CD14-positive monocyte (primary cell): Measurements from ENCODE around the gene MATN4. TPM values are rescaled to one million over a fixed set of nuclear protein-coding genes. Genes with fewer than 3 reads are reported as not detected.

Experiments used
- DNase-seq, 3 donors: peaks; one replicate each; pipeline ENCODE4 v3.0.0-alpha.2; 2011 to 2022
- H2AFZ ChIP-seq: 2 replicates; pipeline ENCODE4 v1.6.0; 2012; ENCODE audit warnings: mild to moderate bottlenecking, low read depth, low read length, inconsistent platforms; ENCODE audit not compliant: insufficient read depth, poor library complexity, severe bottlenecking
- H3K27ac ChIP-seq, 2 donors: 1 replicate in 1 of 2; 2 replicates in 1 of 2; pipeline ENCODE4 v1.5.1; 2012 to 2013; ENCODE audit warnings: low read length in 2 of 2, control low read depth in 1 of 2, inconsistent platforms in 1 of 2, low read depth in 1 of 2, mild to moderate bottlenecking in 1 of 2
- H3K27me3 ChIP-seq, 2 donors: one replicate each; pipeline versions ENCODE4 v1.6.0 to v1.6.1; 2011 to 2013; ENCODE audit warnings: low read length in 2 of 2; ENCODE audit not compliant: control insufficient read depth in 2 of 2, insufficient read depth in 2 of 2
- H3K36me3 ChIP-seq, 2 donors: replicated peaks in 1 of 2; 1 replicate in 1 of 2; 2 replicates in 1 of 2; pipeline versions ENCODE4 v1.5.1 to v1.6.1; 2012 to 2013; ENCODE audit warnings: low read length in 2 of 2, control low read depth in 1 of 2, inconsistent platforms in 1 of 2, mild to moderate bottlenecking in 1 of 2; ENCODE audit not compliant: insufficient read depth in 2 of 2, control insufficient read depth in 1 of 2
- H3K4me1 ChIP-seq, 2 donors: 1 replicate in 1 of 2; 2 replicates in 1 of 2; pipeline versions ENCODE4 v1.5.1 to v1.6.1; 2012 to 2013; ENCODE audit warnings: low read length in 2 of 2, control low read depth in 1 of 2, inconsistent platforms in 1 of 2, mild to moderate bottlenecking in 1 of 2, moderate library complexity in 1 of 2; ENCODE audit not compliant: insufficient read depth in 2 of 2, control insufficient read depth in 1 of 2
- H3K4me2 ChIP-seq: replicated peaks from 2 replicates; pipeline ENCODE3; 2012; ENCODE audit warnings: low read length, moderate library complexity, mild to moderate bottlenecking; ENCODE audit not compliant: poor library complexity, severe bottlenecking; ENCODE audit errors: extremely low read depth
- H3K4me3 ChIP-seq, 3 experiments: fragments of 200-600 bp in 1 of 3; sonication (generic) in 1 of 3; replicated peaks in 1 of 3; 1 replicate in 2 of 3; 2 replicates in 1 of 3; pipeline ENCODE4 v1.5.1; 2011 to 2013; ENCODE audit warnings: low read length in 3 of 3, mild to moderate bottlenecking in 3 of 3, control low read depth in 2 of 3, low read depth in 2 of 3, inconsistent platforms in 1 of 3, moderate library complexity in 1 of 3
- H3K79me2 ChIP-seq: 2 replicates; pipeline ENCODE4 v1.6.0; 2012; ENCODE audit warnings: mild to moderate bottlenecking, control low read depth, inconsistent platforms, low read length, moderate library complexity; ENCODE audit not compliant: insufficient read depth
- H3K9ac ChIP-seq: 2 replicates; pipeline ENCODE4 v1.6.0; 2017; ENCODE audit warnings: low read length, mild to moderate bottlenecking; ENCODE audit not compliant: insufficient read depth, poor library complexity, severe bottlenecking
- H3K9me3 ChIP-seq, 2 donors: replicated peaks in 1 of 2; 1 replicate in 1 of 2; 2 replicates in 1 of 2; pipeline versions ENCODE4 v1.5.1 to v1.6.1; 2012 to 2013; ENCODE audit warnings: low read length in 2 of 2, control low read depth in 1 of 2; ENCODE audit not compliant: control insufficient read depth in 1 of 2, insufficient read depth in 1 of 2
- H4K20me1 ChIP-seq: 2 replicates; pipeline ENCODE4 v1.6.0; 2012; ENCODE audit warnings: mild to moderate bottlenecking, low read length, control low read depth, moderate library complexity; ENCODE audit not compliant: insufficient read depth
- H3K27ac Mint-ChIP-seq, 7 donors: one replicate each; pipeline ENCODE4 v1.8.0; 2020; ENCODE audit warnings: mild to moderate bottlenecking in 7 of 7, mixed read lengths in 7 of 7, moderate library complexity in 6 of 7, inconsistent platforms in 2 of 7
- H3K27me3 Mint-ChIP-seq, 3 donors: one replicate each; pipeline ENCODE4 v1.8.0; 2021 to 2022; ENCODE audit warnings: low read depth in 3 of 3, mild to moderate bottlenecking in 3 of 3, mixed read lengths in 3 of 3, moderate library complexity in 3 of 3, inconsistent platforms in 1 of 3
- H3K36me3 Mint-ChIP-seq, 2 donors: one replicate each; pipeline ENCODE4 v1.8.0; 2020; ENCODE audit warnings: mixed read lengths in 2 of 2, inconsistent platforms in 1 of 2, mild to moderate bottlenecking in 1 of 2
- H3K4me1 Mint-ChIP-seq: one replicate; pipeline ENCODE4 v1.8.0; 2020; ENCODE audit warnings: mild to moderate bottlenecking, mixed read lengths
- H3K4me3 Mint-ChIP-seq, 2 donors: one replicate each; pipeline ENCODE4 v1.8.0; 2020; ENCODE audit warnings: mild to moderate bottlenecking in 2 of 2, mixed read lengths in 2 of 2, moderate library complexity in 1 of 2
- H3K9me3 Mint-ChIP-seq, 7 donors: one replicate each; pipeline ENCODE4 v1.8.0; 2020 to 2022; ENCODE audit warnings: mixed read lengths in 7 of 7, mild to moderate bottlenecking in 6 of 7, moderate library complexity in 6 of 7, inconsistent platforms in 2 of 7
- WGBS: methylation state at CpG from one replicate; pipeline ENCODE4 v1.1.5; 2013; ENCODE audit warnings: missing lambda C conversion rate; ENCODE audit not compliant: insufficient coverage; 5-methylcytosine and 5-hydroxymethylcytosine counted together
- intact Hi-C, 2 donors: fragments of 100-400 bp; cut with micrococcal nuclease; formaldehyde crosslinking; loops; one replicate each; pipeline versions ENCODE4 v1.15.0 to v1.15.1; 2023
- polyA plus RNA-seq, 3 donors: library from polyadenylated mRNA; depleted of rRNA in 1 of 3; unstranded in 2 of 3; stranded (reverse) in 1 of 3; fragments of 300-500 nt in 2 of 3; fragments of >200 nt in 1 of 3; fragmentation: Illumina TruSeq in 2 of 3; gene quantifications; 1 replicate in 2 of 3; 2 replicates in 1 of 3; pipeline ENCODE4 v1.2.3, GENCODE V29; 2012 to 2021
- TF ChIP-seq, protein P1 (sequence below): fragments of 200-600 bp; IDR thresholded peaks from one replicate; pipeline ENCODE4 v1.8.0; 2022; ENCODE audit warnings: antibody characterized with exemption, mild to moderate bottlenecking

The MATN4 gene
- polyA plus RNA-seq, 3 donors, result not detected

DNA sequence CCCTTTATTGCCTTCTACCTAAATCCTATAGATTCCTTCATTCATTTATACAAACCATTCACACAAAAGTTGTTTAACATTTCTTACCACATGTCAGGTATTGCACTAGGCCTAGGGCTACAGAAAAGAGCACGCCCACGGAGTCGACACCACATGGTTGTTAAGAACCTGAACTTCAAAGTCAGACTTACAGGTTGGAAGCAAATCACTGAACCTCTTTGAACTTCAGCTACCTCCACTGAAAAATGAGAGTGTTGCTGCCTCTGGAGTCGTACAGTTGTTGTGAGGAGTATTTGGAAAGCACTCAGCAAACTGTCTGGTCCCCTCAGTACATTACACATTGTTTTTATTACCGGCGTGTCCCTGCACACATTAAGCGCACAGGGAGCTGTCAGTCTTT lies 50.4 kb downstream of the MATN4 start:
- 100% methylated on average over 1 of the region's 7 CpGs for WGBS
- peaks cover 0 to 9% (median 2%) of the 10 kb centered on the region in 3 donors for H3K27me3 Mint-ChIP-seq
- no peaks in the 10 kb centered on the region for H3K27me3 ChIP-seq

GRCh38 chr20:45257161-45257560 lies 50.9 kb downstream of the MATN4 start:
- Mint-ChIP-seq H3K27me3 (peaks cover 0 to 9% (median 2%) of the 10 kb centered on the region in 3 donors), H3K9me3 (no peaks in the 10 kb centered on the region), H3K4me3 (no peak overlapping the region), H3K4me1 (peaks cover 38% of the 10 kb centered on the region), H3K27ac (no peak overlapping the region), H3K36me3 (no peaks in the 10 kb centered on the region)
- H3K9me3 ChIP-seq, result no peaks in the 10 kb centered on the region
- intact Hi-C loops, result no loop called here
- H3K4me3 ChIP-seq, result no peak overlapping the region
- DNase-seq, result no peak
- no peaks in the 10 kb centered on the region for H3K36me3 ChIP-seq
- H2AFZ ChIP-seq, result no peak overlapping the region
- no peak overlapping the region for H3K4me2 ChIP-seq
- TF ChIP-seq, protein P1, sequence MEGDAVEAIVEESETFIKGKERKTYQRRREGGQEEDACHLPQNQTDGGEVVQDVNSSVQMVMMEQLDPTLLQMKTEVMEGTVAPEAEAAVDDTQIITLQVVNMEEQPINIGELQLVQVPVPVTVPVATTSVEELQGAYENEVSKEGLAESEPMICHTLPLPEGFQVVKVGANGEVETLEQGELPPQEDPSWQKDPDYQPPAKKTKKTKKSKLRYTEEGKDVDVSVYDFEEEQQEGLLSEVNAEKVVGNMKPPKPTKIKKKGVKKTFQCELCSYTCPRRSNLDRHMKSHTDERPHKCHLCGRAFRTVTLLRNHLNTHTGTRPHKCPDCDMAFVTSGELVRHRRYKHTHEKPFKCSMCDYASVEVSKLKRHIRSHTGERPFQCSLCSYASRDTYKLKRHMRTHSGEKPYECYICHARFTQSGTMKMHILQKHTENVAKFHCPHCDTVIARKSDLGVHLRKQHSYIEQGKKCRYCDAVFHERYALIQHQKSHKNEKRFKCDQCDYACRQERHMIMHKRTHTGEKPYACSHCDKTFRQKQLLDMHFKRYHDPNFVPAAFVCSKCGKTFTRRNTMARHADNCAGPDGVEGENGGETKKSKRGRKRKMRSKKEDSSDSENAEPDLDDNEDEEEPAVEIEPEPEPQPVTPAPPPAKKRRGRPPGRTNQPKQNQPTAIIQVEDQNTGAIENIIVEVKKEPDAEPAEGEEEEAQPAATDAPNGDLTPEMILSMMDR, result no peak
- H3K9ac ChIP-seq, result no peak overlapping the region
- 75% methylated on average over 2 of the region's 3 CpGs for WGBS
- peaks cover 30 to 38% of the 10 kb centered on the region in 2 donors for H3K4me1 ChIP-seq
- no peak overlapping the region for H3K27ac ChIP-seq
- no peaks in the 10 kb centered on the region for H3K27me3 ChIP-seq
- H3K79me2 ChIP-seq, result no peaks in the 10 kb centered on the region
- H4K20me1 ChIP-seq, result no peaks in the 10 kb centered on the region

More for the DNA sequence above, 50.4 kb downstream of the MATN4 start:
- TF ChIP-seq, protein P1, result no peak
- peaks cover 30 to 38% of the 10 kb centered on the region in 2 donors for H3K4me1 ChIP-seq
- no peaks in the 10 kb centered on the region for H3K36me3 ChIP-seq
- Mint-ChIP-seq H3K27ac (no peak overlapping the region), H3K4me3 (no peak overlapping the region), H3K36me3 (no peaks in the 10 kb centered on the region), H3K4me1 (peaks cover 33% of the 10 kb centered on the region), H3K9me3 (no peaks in the 10 kb centered on the region)
- no peak for DNase-seq
- intact Hi-C loops, result no loop called here
- no peak overlapping the region for H3K27ac ChIP-seq
- H3K4me3 ChIP-seq, result no peak overlapping the region
- no peak overlapping the region for H3K4me2 ChIP-seq
- no peaks in the 10 kb centered on the region for H3K9me3 ChIP-seq
- no peak overlapping the region for H2AFZ ChIP-seq
- H3K79me2 ChIP-seq, result no peaks in the 10 kb centered on the region
- no peaks in the 10 kb centered on the region for H4K20me1 ChIP-seq
- no peak overlapping the region for H3K9ac ChIP-seq
